WTC11 (cell line): ENCODE results near the gene ITPR2. TPM values are rescaled to one million over a fixed set of nuclear protein-coding genes. Genes with fewer than 3 reads are reported as not detected.

Source experiments
- ATAC-seq: fragments of 200-7000 bp; cut with Tn5 transposase; 2 replicates; pipeline ENCODE4 v1.10.0; 2021; ENCODE audit warnings: mild to moderate bottlenecking, moderate library complexity
- CTCF ChIA-PET: fragments of 300-600 bp; sonication (Branson Sonifier 250); formaldehyde crosslinking; loops from one replicate; lab custom pipeline; 2021; ENCODE audit warnings: antibody characterized with exemption; lab: Charles Lee
- POLR2A ChIA-PET: fragments of 350-600 bp; sonication (Branson Sonifier 250); formaldehyde crosslinking; loops from one replicate; lab custom pipeline; 2021; ENCODE audit warnings: antibody characterized with exemption; lab: Charles Lee
- DNase-seq: peaks from one replicate; pipeline ENCODE4 v3.0.0; 2021; ENCODE audit warnings: low spot score
- H3K27ac Mint-ChIP-seq: 2 replicates; pipeline ENCODE4 v1.8.0; 2021; ENCODE audit warnings: mixed read lengths
- H3K27me3 Mint-ChIP-seq: 2 replicates; pipeline ENCODE4 v1.8.0; 2021; ENCODE audit warnings: low read depth, mild to moderate bottlenecking, moderate library complexity, mixed read lengths
- H3K36me3 Mint-ChIP-seq: 2 replicates; pipeline ENCODE4 v1.8.0; 2021; ENCODE audit warnings: mixed read lengths
- H3K4me1 Mint-ChIP-seq: 2 replicates; pipeline ENCODE4 v1.8.0; 2022; ENCODE audit warnings: mixed read lengths
- H3K4me3 Mint-ChIP-seq: 2 replicates; pipeline ENCODE4 v1.8.0; 2021; ENCODE audit warnings: mild to moderate bottlenecking, moderate library complexity, mixed read lengths
- H3K9me3 Mint-ChIP-seq: 2 replicates; pipeline ENCODE4 v1.8.0; 2021; ENCODE audit warnings: mixed read lengths
- ATF2 ChIP-seq: sonication (generic); formaldehyde crosslinking; IDR thresholded peaks from 2 replicates; pipeline ENCODE4 v1.8.1; 2022; ENCODE audit warnings: low read depth, missing genetic modification reagents, borderline replicate concordance
- CREM ChIP-seq: sonication (generic); formaldehyde crosslinking; IDR thresholded peaks from 2 replicates; pipeline ENCODE4 v1.8.1; 2022; ENCODE audit warnings: mild to moderate bottlenecking, missing genetic modification reagents, moderate library complexity
- FOXK1 ChIP-seq: sonication (generic); formaldehyde crosslinking; IDR thresholded peaks from 2 replicates; pipeline ENCODE4 v1.8.0; 2022; ENCODE audit warnings: mild to moderate bottlenecking, moderate library complexity, missing genetic modification reagents
- KAT7 ChIP-seq: sonication (generic); formaldehyde crosslinking; IDR thresholded peaks from 2 replicates; pipeline ENCODE4 v1.8.1; 2023; ENCODE audit warnings: missing genetic modification reagents, mild to moderate bottlenecking, borderline replicate concordance
- MLX ChIP-seq: sonication (generic); formaldehyde crosslinking; IDR thresholded peaks from 2 replicates; pipeline ENCODE4 v1.8.1; 2023; ENCODE audit warnings: mild to moderate bottlenecking, missing genetic modification reagents, moderate library complexity
- OVOL2 ChIP-seq: fragments of 250-450 bp; sonication (Bioruptor Pico); IDR thresholded peaks from 2 replicates; pipeline ENCODE4 v1.9.0; 2021; ENCODE audit warnings: mild to moderate bottlenecking, borderline replicate concordance
- PRRX2 ChIP-seq: fragments of 250-450 bp; sonication (Bioruptor Pico); IDR thresholded peaks from 2 replicates; pipeline ENCODE4 v1.8.0; 2021; ENCODE audit warnings: mild to moderate bottlenecking
- ZNF232 ChIP-seq: sonication (generic); formaldehyde crosslinking; IDR thresholded peaks from 2 replicates; pipeline ENCODE4 v1.8.0; 2022; ENCODE audit warnings: mild to moderate bottlenecking, missing genetic modification reagents
- ZNF423 ChIP-seq: fragments of 250-450 bp; sonication (Bioruptor Pico); IDR thresholded peaks from 2 replicates; pipeline ENCODE4 v2.1.2; 2022; ENCODE audit warnings: mild to moderate bottlenecking, moderate library complexity
- total RNA-seq: library from RNA; stranded (reverse); gene quantifications from 3 replicates; pipeline ENCODE4 v1.2.3, GENCODE V29; 2021
- TF ChIP-seq, protein P1 (sequence below): sonication (generic); formaldehyde crosslinking; IDR thresholded peaks from 2 replicates; pipeline ENCODE4 v1.8.0; 2022; ENCODE audit warnings: mild to moderate bottlenecking, missing genetic modification reagents
- TF ChIP-seq, protein P2 (sequence below): sonication (generic); formaldehyde crosslinking; IDR thresholded peaks from 2 replicates; pipeline ENCODE4 v1.8.1; 2023; ENCODE audit warnings: mild to moderate bottlenecking, missing genetic modification reagents
- TF ChIP-seq, protein P3 (sequence below): fragments of 250-450 bp; sonication (Bioruptor Pico); IDR thresholded peaks from 2 replicates; pipeline ENCODE4 v1.9.0; 2021; ENCODE audit warnings: mild to moderate bottlenecking
- TF ChIP-seq, protein P4 (sequence below): sonication (generic); formaldehyde crosslinking; conservative IDR thresholded peaks from 2 replicates; pipeline ENCODE4 v1.8.1; 2023; ENCODE audit warnings: mild to moderate bottlenecking, low read depth, missing genetic modification reagents, moderate library complexity
- TF ChIP-seq, protein P5 (sequence below): sonication (generic); formaldehyde crosslinking; IDR thresholded peaks from 2 replicates; pipeline ENCODE4 v1.8.1; 2023; ENCODE audit warnings: mild to moderate bottlenecking, missing genetic modification reagents
- TF ChIP-seq, protein P6 (sequence below): sonication (generic); formaldehyde crosslinking; IDR thresholded peaks from 2 replicates; pipeline ENCODE4 v1.8.1; 2023; ENCODE audit warnings: mild to moderate bottlenecking, moderate library complexity, missing genetic modification reagents

ITPR2 gene
- total RNA-seq, 1 experiment from 2014 or later = 50.7 TPM

DNA sequence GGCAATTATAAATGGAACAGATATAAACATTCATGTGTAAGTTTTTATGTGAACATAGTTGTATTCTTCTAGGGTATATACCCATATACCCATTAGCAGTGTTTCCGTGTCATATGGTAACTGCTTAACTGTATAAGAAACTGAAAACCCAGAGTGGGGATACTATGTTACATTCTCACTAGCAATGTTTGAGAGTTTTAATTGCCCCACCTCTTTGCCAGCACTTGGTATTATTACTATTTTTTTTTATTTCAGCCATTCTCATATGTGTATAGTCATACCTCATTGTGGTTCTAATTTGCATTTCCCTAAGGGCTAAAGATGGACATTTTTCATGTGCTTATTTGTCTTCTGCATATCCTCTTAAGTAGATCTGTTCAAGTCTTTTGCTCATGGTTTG is 28.7 kb upstream of the ITPR2 start:
- no peak overlapping the region for H3K4me3 Mint-ChIP-seq
- H3K27me3 Mint-ChIP-seq = no peaks in the 10 kb centered on the region
- ATAC-seq = no peak
- TF ChIP-seq PRRX2 (CRISPR knock-in tag) (no peak), MLX (CRISPR knock-in tag) (no peak), FOXK1 (CRISPR knock-in tag) (no peak), ZNF423 (CRISPR knock-in tag) (no peak)
- TF ChIP-seq, protein P1, sequence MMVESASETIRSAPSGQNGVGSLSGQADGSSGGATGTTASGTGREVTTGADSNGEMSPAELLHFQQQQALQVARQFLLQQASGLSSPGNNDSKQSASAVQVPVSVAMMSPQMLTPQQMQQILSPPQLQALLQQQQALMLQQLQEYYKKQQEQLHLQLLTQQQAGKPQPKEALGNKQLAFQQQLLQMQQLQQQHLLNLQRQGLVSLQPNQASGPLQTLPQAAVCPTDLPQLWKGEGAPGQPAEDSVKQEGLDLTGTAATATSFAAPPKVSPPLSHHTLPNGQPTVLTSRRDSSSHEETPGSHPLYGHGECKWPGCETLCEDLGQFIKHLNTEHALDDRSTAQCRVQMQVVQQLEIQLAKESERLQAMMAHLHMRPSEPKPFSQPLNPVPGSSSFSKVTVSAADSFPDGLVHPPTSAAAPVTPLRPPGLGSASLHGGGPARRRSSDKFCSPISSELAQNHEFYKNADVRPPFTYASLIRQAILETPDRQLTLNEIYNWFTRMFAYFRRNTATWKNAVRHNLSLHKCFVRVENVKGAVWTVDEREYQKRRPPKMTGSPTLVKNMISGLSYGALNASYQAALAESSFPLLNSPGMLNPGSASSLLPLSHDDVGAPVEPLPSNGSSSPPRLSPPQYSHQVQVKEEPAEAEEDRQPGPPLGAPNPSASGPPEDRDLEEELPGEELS (CRISPR knock-in tag) = no peak
- TF ChIP-seq, protein P2, sequence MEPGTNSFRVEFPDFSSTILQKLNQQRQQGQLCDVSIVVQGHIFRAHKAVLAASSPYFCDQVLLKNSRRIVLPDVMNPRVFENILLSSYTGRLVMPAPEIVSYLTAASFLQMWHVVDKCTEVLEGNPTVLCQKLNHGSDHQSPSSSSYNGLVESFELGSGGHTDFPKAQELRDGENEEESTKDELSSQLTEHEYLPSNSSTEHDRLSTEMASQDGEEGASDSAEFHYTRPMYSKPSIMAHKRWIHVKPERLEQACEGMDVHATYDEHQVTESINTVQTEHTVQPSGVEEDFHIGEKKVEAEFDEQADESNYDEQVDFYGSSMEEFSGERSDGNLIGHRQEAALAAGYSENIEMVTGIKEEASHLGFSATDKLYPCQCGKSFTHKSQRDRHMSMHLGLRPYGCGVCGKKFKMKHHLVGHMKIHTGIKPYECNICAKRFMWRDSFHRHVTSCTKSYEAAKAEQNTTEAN = no peak
- TF ChIP-seq, protein P3, sequence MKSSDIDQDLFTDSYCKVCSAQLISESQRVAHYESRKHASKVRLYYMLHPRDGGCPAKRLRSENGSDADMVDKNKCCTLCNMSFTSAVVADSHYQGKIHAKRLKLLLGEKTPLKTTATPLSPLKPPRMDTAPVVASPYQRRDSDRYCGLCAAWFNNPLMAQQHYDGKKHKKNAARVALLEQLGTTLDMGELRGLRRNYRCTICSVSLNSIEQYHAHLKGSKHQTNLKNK (CRISPR knock-in tag) = no peak
- TF ChIP-seq, protein P4, sequence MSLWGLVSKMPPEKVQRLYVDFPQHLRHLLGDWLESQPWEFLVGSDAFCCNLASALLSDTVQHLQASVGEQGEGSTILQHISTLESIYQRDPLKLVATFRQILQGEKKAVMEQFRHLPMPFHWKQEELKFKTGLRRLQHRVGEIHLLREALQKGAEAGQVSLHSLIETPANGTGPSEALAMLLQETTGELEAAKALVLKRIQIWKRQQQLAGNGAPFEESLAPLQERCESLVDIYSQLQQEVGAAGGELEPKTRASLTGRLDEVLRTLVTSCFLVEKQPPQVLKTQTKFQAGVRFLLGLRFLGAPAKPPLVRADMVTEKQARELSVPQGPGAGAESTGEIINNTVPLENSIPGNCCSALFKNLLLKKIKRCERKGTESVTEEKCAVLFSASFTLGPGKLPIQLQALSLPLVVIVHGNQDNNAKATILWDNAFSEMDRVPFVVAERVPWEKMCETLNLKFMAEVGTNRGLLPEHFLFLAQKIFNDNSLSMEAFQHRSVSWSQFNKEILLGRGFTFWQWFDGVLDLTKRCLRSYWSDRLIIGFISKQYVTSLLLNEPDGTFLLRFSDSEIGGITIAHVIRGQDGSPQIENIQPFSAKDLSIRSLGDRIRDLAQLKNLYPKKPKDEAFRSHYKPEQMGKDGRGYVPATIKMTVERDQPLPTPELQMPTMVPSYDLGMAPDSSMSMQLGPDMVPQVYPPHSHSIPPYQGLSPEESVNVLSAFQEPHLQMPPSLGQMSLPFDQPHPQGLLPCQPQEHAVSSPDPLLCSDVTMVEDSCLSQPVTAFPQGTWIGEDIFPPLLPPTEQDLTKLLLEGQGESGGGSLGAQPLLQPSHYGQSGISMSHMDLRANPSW (CRISPR knock-in tag) = no peak
- TF ChIP-seq, all 79 proteins: peak for 0
- no peaks in the 10 kb centered on the region for H3K36me3 Mint-ChIP-seq
- H3K27ac Mint-ChIP-seq = no peak overlapping the region
- no peaks in the 10 kb centered on the region; the same call in 1 of the 2 replicates for H3K4me1 Mint-ChIP-seq
- CTCF ChIA-PET = no interaction called here
- H3K9me3 Mint-ChIP-seq = no peaks in the 10 kb centered on the region
- POLR2A ChIA-PET = no interaction called here
- DNase-seq = no peak

DNA sequence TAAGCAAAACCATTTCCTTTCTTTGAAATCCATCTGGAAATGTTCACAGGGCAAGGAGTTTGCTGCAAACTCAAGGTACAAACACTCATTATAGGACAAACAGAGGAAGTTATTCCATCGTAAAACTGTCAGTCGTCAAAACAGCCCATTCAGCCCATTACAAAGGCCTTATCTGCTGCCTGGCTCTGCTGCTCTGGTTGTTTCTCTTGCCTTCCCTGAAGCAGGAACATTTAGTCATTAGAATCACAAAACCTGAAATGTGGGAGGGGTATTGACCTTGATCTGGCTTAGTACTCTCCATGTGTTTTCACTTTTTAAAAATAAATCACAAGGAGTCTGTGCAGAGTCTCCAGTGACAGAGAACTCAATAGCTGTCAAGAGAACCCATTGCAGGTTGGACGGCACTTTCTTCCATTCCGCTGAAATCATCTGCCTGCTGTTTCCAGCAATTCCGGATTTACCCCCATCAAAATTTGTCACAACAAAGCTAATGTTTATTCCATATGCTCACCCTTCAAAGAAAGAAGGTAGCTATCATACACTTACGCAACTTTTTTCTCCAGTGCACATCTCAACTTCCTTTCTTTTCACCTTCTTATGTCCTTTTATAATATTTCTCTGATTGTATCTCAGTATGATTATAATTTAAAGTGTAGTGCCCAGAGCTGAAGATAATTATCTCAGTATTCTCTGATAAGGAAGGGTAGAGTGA is 24.6 kb upstream of the ITPR2 start:
- TF ChIP-seq ATF2 = no peak
- TF ChIP-seq, all 79 proteins: peak for 0
- no peaks in the 10 kb centered on the region for H3K36me3 Mint-ChIP-seq
- POLR2A ChIA-PET = no interaction called here
- no peak overlapping the region for H3K4me3 Mint-ChIP-seq
- CTCF ChIA-PET = interaction anchor here (0.9 to 1.9 kb wide), 3 partner anchors 9 to 27 kb away, joined by 3 to 13 read pairs (median 3); partner anchors contain the start of gene ITPR2
- peak; percentile 72 for ATAC-seq
- H3K4me1 Mint-ChIP-seq = peaks cover 2% of the 10 kb centered on the region; the same call in 1 of the 2 replicates
- no peaks in the 10 kb centered on the region for H3K9me3 Mint-ChIP-seq
- no peak for DNase-seq
- H3K27ac Mint-ChIP-seq = no peak overlapping the region
- H3K27me3 Mint-ChIP-seq = no peaks in the 10 kb centered on the region

- DNase-seq (no peak), ATAC-seq (no peak)
- ChIA-PET CTCF (interaction anchor here (0.6 to 1.9 kb wide), 3 partner anchors 30 to 449 kb away, joined by 3 to 6 read pairs (median 5); no protein-coding TSS in a partner anchor), POLR2A (no interaction called here)
- Mint-ChIP-seq H3K27ac (no peak overlapping the region), H3K4me1 (peaks cover 2% of the 10 kb centered on the region; the same call in 1 of the 2 replicates), H3K4me3 (no peak overlapping the region), H3K9me3 (no peaks in the 10 kb centered on the region), H3K27me3 (no peaks in the 10 kb centered on the region), H3K36me3 (no peaks in the 10 kb centered on the region)
- no peak for TF ChIP-seq MLX (CRISPR knock-in tag)
- TF ChIP-seq KAT7 = no peak
- TF ChIP-seq OVOL2 (CRISPR knock-in tag) = no peak
- TF ChIP-seq, protein P5, sequence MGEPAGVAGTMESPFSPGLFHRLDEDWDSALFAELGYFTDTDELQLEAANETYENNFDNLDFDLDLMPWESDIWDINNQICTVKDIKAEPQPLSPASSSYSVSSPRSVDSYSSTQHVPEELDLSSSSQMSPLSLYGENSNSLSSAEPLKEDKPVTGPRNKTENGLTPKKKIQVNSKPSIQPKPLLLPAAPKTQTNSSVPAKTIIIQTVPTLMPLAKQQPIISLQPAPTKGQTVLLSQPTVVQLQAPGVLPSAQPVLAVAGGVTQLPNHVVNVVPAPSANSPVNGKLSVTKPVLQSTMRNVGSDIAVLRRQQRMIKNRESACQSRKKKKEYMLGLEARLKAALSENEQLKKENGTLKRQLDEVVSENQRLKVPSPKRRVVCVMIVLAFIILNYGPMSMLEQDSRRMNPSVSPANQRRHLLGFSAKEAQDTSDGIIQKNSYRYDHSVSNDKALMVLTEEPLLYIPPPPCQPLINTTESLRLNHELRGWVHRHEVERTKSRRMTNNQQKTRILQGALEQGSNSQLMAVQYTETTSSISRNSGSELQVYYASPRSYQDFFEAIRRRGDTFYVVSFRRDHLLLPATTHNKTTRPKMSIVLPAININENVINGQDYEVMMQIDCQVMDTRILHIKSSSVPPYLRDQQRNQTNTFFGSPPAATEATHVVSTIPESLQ = no peak
- TF ChIP-seq, protein P6, sequence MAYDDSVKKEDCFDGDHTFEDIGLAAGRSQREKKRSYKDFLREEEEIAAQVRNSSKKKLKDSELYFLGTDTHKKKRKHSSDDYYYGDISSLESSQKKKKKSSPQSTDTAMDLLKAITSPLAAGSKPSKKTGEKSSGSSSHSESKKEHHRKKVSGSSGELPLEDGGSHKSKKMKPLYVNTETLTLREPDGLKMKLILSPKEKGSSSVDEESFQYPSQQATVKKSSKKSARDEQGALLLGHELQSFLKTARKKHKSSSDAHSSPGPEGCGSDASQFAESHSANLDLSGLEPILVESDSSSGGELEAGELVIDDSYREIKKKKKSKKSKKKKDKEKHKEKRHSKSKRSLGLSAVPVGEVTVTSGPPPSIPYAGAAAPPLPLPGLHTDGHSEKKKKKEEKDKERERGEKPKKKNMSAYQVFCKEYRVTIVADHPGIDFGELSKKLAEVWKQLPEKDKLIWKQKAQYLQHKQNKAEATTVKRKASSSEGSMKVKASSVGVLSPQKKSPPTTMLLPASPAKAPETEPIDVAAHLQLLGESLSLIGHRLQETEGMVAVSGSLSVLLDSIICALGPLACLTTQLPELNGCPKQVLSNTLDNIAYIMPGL = no peak
- no peak for TF ChIP-seq ZNF232 (CRISPR knock-in tag)
- no peak for TF ChIP-seq CREM (CRISPR knock-in tag)
Observed at GRCh38 chr12:26855337-26855736, 22.3 kb upstream of the ITPR2 start.
